HG02678 (cell line): ENCODE data around the gene NAGK.
"Not testable (repeated sequence)": the region's sequence is repeated elsewhere in the genome, so short reads cannot be mapped to it uniquely, and the experiment has no call there.

Experiments
- ATAC-seq: cut with Tn5 transposase; IDR thresholded peaks from one replicate; pipeline ENCODE4 v1.9.1; 2021; ENCODE audit warnings: mild to moderate bottlenecking, moderate library complexity; ENCODE audit not compliant: unreplicated experiment

Gene NAGK

DNA sequence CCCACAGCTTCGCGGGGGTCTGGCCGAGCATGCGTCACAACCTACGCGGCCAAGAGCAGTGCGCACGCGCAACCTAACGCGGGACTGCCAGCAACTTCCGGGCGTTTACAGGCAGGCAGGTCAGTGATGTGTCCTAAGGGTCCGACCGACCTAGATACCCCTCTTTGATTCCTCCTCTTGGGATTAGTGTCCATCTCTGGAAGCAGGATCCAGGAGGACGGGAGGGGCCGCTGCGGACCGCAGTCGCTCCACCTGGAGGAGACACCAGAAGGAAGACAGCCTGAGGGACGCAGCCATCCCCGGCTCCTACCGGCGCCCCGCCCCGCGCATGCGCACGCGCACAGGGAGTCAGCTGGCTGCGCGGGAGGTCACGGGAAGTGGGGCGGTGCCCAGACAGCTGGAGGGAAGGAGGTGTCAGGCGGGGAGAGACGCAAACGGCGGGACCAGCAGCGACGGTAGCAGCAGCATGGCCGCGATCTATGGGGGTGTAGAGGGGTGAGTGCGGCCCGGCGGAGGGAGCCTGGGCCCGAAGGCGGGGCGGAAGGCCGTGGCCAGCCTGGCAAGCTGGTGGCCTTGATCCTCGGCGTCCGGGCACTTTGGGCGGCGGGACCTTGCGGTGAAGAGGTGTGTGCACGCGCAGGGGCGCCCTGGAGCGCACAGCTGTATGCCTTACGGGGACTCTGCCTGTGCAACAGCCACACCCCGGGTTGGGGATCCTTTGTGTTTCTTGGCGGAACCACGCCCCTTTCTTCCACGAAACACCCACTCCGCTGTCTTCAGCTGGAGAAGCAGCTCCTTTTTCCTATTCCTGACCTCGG is at the start of gene NAGK:
NAGK (plus strand) TSS at position 431 of the 818 bp plus-strand sequence; CDS start at position 467, 36 bp downstream.
- ATAC-seq, result peak; percentile 51

DNA sequence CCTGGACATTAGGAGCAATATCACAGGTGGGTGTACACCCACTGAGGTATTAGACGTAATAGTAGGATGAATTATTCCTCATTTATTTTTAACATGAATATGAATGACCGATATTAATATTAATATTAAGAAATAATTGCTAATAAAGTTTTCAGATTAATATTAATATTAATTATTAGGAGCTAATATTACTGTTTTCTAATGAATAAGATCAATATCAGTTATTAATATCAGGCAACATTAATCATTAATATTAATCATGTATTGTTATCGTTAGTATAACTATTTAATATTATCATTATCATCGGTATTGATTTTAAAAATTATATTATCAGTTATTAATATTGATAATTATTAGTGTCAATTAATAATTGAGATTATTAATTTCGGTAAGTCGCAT is 48.5 kb upstream of the NAGK start:
- not testable (repeated sequence) for ATAC-seq

GRCh38 chr2:71021394-71021793 is 47.1 kb upstream of the NAGK start:
- not testable (repeated sequence) for ATAC-seq

DNA sequence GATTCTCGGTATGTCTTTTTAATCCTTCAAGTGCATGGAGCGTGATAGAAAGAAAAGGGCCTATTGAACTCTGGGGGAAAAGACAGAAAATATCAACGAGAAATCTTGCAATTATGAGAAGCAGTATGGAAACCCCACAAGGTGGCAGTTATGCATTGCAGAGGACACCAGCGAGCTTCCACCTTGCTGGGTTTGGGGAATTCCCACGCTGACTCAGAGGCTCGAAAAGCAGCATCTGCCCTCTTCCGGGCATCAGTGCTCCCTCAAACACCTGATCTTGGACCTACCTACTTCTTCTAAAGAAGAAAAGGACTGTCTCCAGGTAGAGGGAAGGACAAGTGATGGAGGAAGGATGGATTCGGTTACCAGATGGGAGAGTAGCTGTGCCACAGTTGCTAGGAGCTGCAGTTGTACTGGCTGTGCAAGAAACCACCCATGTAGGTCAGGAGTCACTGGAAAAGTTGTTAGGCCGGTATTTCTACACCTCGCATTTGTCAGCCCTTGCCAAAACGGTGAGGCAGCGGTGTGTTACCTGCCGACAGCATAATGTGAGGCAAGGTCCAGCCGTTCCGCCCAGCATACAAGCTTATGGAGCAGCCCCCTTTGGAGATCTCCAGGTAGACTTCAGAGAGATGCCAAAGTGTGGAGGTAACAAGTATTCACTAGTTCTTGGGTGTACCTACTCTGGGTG is 44.8 kb upstream of the NAGK start:
- not testable (repeated sequence) for ATAC-seq

DNA sequence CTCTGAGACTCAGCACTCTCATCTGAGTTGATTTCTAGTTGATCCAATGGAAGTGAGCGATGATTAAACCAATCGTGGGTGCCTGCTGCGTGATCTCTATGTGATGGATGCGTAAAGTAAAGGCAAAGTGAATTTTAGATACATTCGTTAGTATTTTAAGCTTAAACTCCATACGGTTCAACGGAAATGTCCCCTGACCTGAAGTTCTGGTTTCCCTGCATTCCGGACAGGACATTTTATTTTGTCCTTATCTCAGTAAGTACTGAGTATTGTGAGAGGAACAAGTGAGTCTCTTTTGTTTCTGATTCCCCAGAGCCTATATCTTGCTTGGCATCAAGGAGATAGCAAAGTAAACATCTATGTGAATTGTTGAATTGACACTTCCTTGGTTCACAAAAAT is 32.2 kb upstream of the NAGK start:
- ATAC-seq, result not testable (repeated sequence)

- ATAC-seq, result no peak
These were observed 26.2 kb upstream of the NAGK start for GRCh38 chr2:71042287-71042686.

DNA sequence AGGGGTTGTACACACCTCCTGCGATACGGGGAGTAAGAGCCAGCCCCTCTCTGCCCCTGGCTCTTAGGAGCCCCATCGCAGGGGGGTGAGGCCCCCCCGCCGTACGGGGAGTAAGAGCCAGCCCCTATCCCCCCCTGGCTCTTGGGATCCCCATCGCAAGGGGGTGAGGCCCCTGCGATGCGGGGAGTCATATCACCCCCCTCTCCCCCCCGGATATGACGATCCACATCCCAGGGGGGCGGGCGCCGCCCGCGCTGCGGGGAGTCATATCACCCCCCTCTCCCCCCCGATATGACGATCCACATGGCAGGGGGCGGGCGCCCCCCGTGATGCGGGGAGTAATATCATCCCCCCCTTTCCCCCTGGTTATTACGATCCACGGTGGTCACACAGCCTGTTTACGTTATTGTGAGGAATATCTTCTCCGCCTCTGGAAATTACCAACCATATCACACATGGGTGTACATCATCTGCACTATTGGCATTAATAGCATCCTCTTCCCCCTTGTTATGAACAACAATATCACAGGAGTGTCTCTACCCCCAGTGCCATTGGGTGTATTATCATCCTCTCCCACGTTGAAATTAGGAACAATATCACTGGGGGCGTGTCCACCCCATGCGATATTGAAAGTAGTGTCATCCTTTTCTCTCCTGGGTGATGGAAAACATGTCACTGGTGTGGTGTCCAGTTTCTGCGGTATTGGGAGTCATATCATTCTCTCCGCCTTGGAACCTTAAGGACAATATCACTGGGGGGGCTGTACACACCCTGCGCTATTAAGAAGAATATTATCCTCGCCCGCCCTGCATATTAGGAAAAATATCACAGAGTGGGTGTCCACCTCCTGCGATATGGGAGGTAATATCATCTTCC is 24.7 kb upstream of the NAGK start:
- ATAC-seq, result no peak

DNA sequence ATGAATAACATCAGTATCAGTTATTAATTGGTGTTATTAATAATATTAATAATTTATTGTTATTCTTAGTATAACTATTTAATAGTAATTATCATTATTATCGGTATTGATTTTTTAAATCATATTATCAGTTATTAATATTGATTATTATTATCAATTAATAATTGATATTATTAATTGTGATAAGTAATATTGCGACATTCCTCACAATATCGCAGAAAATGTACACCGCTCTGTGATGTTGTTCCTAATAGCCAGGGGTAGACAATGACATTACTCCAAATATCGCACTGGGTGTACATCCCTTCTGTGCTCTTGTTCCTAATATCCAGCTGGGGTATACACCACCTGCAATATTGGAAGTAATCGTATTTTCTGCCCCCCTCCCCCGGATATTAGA is 23.3 kb upstream of the NAGK start:
- ATAC-seq, result no peak

DNA sequence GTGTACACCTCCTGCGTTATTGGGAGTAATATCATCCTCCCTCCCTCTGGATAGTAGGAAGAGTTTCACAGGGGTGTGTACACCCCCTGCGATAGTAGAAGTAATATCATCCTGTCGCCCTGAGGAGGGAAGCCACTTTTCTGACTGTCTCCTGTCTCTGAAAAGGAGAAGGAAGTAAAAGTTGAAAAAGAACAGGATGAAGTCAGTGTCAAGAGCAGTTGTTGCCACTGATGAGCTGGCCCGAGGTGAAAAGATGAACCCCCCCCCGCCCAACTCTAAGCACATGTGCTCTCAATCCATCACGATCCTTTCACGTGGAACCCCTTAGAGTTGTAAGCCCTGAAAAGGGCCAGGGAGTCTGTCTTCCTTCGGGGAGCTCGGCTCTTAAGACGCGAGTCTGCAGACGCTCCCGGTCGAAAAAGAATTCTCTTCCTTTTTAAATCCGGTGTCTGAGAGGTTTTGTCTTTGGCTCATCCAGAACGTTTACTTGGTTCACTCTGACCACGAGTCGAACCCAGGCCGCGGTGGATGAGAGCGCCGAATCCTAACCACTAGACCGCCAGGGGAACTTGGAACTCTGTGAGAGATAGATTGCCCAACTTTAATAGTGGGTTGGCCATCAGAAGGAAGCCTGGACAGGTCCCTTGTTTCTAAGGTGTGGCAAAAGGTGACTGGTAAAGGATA is 22.4 kb upstream of the NAGK start:
- ATAC-seq, result no peak

GRCh38 chr2:71048096-71048495 is 20.4 kb upstream of the NAGK start:
- no peak for ATAC-seq

DNA sequence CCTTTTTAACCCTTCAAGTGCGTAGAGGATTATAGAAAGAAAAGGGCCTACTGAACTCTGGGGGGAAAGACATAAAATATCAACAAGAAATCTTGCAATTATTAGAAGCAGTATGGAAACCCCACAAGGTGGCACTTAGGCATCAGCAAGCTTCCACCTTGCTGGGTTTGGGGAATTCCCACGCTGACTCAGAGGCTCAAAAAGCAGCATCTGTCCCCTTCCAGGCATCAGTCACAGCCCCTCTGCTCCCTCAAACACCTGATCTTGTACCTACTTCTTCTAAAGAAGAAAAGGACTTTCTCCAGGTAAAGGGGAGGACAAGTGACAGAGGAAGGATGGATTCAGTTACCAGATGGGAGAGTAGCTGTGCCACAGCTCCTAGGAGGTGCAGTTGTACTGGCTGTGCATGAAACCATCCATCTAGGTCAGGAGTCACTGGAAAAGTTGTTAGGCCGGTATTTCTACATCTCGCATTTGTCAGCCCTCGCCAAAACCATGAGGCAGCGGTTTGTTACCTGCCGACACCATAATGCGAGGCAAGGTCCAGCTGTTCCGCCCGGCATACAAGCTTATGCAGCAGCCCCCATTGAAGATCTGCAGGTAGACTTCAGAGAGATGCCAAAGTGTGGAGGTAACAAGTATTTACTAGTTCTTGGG is 18.6 kb upstream of the NAGK start:
- peak; percentile 58 for ATAC-seq

DNA sequence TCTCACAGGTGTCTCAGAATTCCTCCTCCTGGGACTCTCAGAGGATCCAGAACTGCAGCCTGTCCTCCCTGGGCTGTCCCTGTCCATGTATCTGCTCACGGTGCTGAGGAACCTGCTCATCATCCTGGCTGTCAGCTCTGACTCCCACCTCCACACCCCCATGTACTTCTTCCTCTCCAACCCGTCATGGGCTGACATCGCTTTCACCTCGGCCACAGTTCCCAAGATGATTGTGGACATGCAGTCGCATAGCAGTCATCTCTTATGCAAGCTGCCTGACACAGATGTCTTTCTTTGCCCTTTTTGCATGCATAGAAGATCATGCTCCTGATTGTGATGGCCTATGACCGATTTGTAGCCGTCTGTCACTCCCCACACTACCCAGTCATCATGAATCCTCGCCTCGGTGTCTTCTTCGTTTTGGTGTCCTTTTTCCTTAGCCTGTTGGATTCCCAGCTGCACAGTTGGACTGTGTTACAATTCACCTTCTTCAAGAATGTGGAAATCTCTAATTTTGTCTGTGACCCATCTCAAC is 13.2 kb upstream of the NAGK start:
- ATAC-seq, result not testable (repeated sequence)

DNA sequence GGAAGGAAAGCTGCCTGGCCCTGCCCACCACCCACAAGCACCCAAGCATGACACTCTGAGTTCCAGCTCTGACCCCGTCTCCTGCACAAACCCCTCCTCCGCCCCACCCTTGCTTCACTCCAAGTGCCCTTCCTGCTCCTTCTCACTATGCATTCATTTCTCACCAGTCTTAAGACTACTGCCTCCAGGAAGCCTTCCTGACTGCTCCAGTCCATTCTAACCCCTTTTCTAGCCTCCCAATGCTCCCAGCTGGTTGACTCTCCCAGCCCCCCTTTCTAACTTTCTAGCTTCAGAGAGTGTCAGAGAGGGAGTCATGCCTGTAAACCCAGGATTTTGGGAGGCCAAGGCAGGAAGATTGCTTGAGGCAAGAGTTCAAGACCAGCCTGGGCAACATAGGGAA is 8.2 kb upstream of the NAGK start:
- no peak for ATAC-seq

GRCh38 chr2:71060871-71061270 is 7.6 kb upstream of the NAGK start:
- no peak for ATAC-seq

DNA sequence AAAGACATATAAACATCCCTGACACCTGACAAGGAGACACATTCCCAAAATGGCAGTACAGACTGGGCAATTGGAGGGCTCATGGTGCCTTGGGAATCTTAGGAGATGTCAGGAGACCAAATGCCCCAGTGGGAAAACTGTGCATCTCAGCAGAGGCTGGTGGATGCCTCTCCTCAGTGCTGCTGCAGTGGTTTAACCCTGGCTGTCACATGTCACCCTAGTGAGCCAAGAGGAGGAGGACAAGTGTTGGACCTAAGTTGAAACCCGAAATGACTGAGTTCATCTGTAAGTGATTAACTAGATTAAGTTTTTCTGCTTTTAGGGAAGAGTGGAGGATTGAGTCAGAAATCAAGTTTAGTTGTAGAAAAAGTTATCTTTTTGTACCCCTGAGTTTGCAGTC is 5.2 kb upstream of the NAGK start:
- ATAC-seq, result peak; percentile 24

- ATAC-seq, result no peak
These were observed 4.3 kb upstream of the NAGK start for GRCh38 chr2:71064110-71064611.

DNA sequence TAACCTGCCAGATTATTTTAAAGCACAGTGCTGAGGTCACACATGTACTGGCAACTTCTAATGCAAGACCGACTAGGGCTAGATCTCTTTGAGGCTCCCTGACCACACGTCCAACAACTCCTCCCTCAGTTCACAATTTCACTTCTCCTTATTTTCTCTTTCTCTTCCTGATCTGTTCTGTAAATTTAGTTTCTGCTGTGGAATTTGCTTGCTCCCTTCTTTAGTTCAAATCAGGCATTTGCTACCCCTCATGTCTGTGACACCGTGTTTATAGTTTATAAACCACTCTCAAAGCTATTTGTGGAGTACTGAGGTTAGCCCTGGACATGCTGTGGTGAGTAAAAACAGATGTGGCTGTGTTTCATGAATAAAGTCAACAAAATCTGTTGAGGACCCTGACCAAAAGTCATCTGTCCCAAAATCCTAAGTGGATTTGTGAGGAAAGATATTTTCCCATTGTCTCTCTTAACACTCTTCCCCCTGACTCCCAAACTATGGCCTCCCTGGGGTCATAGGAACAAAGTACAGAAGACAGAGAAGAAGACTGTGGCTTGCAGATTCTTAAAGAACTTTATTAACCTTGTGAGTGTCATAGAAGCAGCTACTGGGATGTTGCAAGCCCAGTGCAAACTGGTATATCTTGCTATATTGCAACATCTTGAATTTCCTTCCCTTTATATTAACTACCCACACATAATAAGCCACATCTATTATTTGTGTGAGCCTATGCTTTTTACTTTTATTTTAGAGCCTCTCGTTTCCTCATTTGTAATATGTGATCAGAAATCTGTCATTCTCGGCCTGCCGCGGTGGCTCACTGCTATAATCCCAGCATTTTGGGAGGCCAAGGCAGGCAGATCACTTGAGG is 3.5 kb upstream of the NAGK start:
- ATAC-seq, result peak; percentile 33

DNA sequence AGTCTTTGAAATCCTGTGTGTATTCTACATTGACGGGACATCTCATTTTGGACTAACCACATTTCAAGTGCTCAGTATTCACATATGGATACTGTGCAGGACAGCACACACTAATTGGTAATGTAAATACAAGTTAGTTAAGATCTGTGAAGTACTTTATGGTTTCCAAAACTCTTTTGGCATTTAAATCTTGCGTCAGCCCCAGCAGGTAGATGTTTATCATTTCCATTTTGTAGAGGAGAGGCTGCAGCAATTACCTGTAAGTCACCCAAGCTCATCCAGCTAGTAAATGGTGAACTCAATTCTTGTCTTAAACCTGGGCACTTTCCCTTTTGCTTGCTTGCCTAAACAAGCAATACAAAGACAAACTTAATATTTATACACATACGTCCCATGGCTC is 1.6 kb upstream of the NAGK start:
- no peak for ATAC-seq
